Trophoblast cell (in vitro differentiated cells and primary cell): ENCODE measurements around the gene RC3H2.
A peak's percentile ranks its signal among the peaks of the same experiment; 100 is the strongest.
"Not testable (repeated sequence)": the region's sequence is repeated elsewhere in the genome, so short reads cannot be mapped to it uniquely, and the experiment has no call there.

Experiments used
- DNase-seq, 2 donors: peaks; one replicate each; pipeline ENCODE4 v3.0.0-alpha.2; 2016
- H2AFZ ChIP-seq: 2 replicates; pipeline ENCODE4 v1.6.1; 2013; ENCODE audit warnings: low read length, moderate library complexity, mild to moderate bottlenecking; ENCODE audit not compliant: insufficient read depth, poor library complexity
- H2AK5ac ChIP-seq: 2 replicates; pipeline ENCODE4 v1.6.1; 2013; ENCODE audit warnings: mild to moderate bottlenecking, low read length
- H2BK120ac ChIP-seq: 2 replicates; pipeline ENCODE4 v1.6.1; 2013; ENCODE audit warnings: low read length, mild to moderate bottlenecking, moderate library complexity; ENCODE audit not compliant: insufficient read depth, poor library complexity
- H2BK12ac ChIP-seq: 2 replicates; pipeline ENCODE4 v1.6.1; 2013; ENCODE audit warnings: mild to moderate bottlenecking, low read length, moderate library complexity
- H2BK5ac ChIP-seq: 2 replicates; pipeline ENCODE4 v1.6.1; 2013; ENCODE audit warnings: low read length, low read depth, moderate library complexity, mild to moderate bottlenecking; ENCODE audit not compliant: poor library complexity
- H3K14ac ChIP-seq: 2 replicates; pipeline ENCODE4 v1.6.1; 2013; ENCODE audit warnings: mild to moderate bottlenecking, low read length
- H3K18ac ChIP-seq: 2 replicates; pipeline ENCODE4 v1.6.1; 2013; ENCODE audit warnings: mild to moderate bottlenecking, low read length
- H3K23ac ChIP-seq: 2 replicates; pipeline ENCODE4 v1.6.1; 2013; ENCODE audit warnings: low read length
- H3K27ac ChIP-seq: 2 replicates; pipeline ENCODE4 v1.5.1; 2013; ENCODE audit warnings: low read depth, mild to moderate bottlenecking, inconsistent platforms, low read length, moderate library complexity
- H3K27me3 ChIP-seq: 2 replicates; pipeline ENCODE4 v1.6.1; 2013; ENCODE audit warnings: inconsistent platforms, mild to moderate bottlenecking, low read length, moderate library complexity; ENCODE audit not compliant: insufficient read depth
- H3K36me3 ChIP-seq, 2 experiments: 1 replicate in 1 of 2; 2 replicates in 1 of 2; pipeline ENCODE4 v1.6.1; 2013; ENCODE audit warnings: low read length in 2 of 2, mild to moderate bottlenecking in 2 of 2, moderate library complexity in 1 of 2; ENCODE audit not compliant: insufficient read depth in 2 of 2, control insufficient read depth in 1 of 2
- H3K4ac ChIP-seq: 2 replicates; pipeline ENCODE4 v1.6.1; 2013; ENCODE audit warnings: low read depth, mild to moderate bottlenecking, low read length, moderate library complexity
- H3K4me1 ChIP-seq, 2 experiments: 1 replicate in 1 of 2; 2 replicates in 1 of 2; pipeline ENCODE4 v1.6.1; 2013; ENCODE audit warnings: low read length in 2 of 2, mild to moderate bottlenecking in 2 of 2, moderate library complexity in 1 of 2; ENCODE audit not compliant: insufficient read depth in 2 of 2, control insufficient read depth in 1 of 2
- H3K4me2 ChIP-seq: 2 replicates; pipeline ENCODE4 v1.6.1; 2013; ENCODE audit warnings: inconsistent platforms, mild to moderate bottlenecking, low read length, moderate library complexity
- H3K4me3 ChIP-seq: 2 replicates; pipeline ENCODE4 v1.5.1; 2013; ENCODE audit warnings: mild to moderate bottlenecking, low read depth, low read length, inconsistent platforms
- H3K79me1 ChIP-seq: one replicate; pipeline ENCODE4 v1.6.1; 2013; ENCODE audit warnings: low read length
- H3K79me2 ChIP-seq: 2 replicates; pipeline ENCODE4 v1.6.1; 2013; ENCODE audit warnings: low read length, mild to moderate bottlenecking; ENCODE audit not compliant: control insufficient read depth, insufficient read depth, poor library complexity
- H3K9ac ChIP-seq: 2 replicates; pipeline ENCODE4 v1.6.1; 2013; ENCODE audit warnings: mild to moderate bottlenecking, low read length
- H3K9me3 ChIP-seq: 2 replicates; pipeline ENCODE4 v1.6.1; 2013; ENCODE audit warnings: low read depth, mild to moderate bottlenecking, control low read depth, inconsistent platforms, low read length; ENCODE audit not compliant: insufficient read depth
- H4K12ac ChIP-seq: 2 replicates; pipeline ENCODE4 v1.6.1; 2013; ENCODE audit warnings: low read depth, mild to moderate bottlenecking, low read length, moderate library complexity
- H4K8ac ChIP-seq: 2 replicates; pipeline ENCODE4 v1.6.1; 2013; ENCODE audit warnings: low read depth, mild to moderate bottlenecking, low read length, moderate library complexity
- H4K91ac ChIP-seq: one replicate; pipeline ENCODE4 v1.6.1; 2013; ENCODE audit warnings: low read depth, mild to moderate bottlenecking, low read length, moderate library complexity
- WGBS: extraction: QIAGEN DNeasy Blood & Tissue Kit; methylation state at CpG from one replicate; pipeline ENCODE4 v1.1.7; 2013; ENCODE audit warnings: missing lambda C conversion rate; ENCODE audit not compliant: insufficient read length, insufficient coverage; ENCODE audit errors: extremely low coverage; 5-methylcytosine and 5-hydroxymethylcytosine counted together

Gene RC3H2

DNA sequence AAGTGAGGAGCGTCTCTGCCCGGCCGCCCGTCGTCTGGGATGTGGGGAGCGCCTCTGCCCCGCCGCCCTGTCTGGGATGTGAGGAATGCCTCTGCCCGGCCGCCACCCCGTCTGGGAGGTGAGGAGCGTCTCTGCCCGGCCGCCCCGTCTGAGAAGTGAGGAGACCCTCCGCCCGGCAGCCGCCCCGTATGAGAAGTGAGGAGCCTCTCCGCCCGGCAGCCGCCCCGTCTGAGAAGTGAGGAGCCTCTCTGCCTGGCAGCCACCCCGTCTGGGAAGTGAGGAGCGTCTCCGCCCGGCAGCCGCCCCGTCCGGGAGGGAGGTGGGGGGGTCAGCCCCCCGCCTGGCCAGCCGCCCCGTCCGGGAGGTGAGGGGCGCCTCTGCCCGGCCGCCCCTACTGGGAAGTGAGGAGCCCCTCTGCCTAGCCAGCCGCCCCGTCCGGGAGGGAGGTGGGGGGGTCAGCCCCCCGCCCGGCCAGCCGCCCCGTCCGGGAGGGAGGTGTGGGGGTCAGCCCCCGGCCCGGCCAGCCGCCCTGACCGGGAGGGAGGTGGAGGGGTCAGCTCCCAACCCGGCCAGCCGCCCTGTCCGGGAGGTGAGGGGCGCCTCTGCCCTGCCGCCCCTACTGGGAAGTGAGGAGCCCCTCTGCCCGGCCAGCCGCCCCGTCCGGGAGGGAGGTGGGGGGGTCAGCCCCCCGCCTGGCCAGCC lies 52.9 kb downstream of the RC3H2 start:
- H4K8ac ChIP-seq, H3K79me2 ChIP-seq, H4K91ac ChIP-seq, H2BK120ac ChIP-seq, H2AK5ac ChIP-seq, H3K79me1 ChIP-seq, H3K4me2 ChIP-seq, H3K27ac ChIP-seq, H3K14ac ChIP-seq, H3K4me3 ChIP-seq, H3K27me3 ChIP-seq, H3K4me1 ChIP-seq, H2BK5ac ChIP-seq, H3K18ac ChIP-seq, DNase-seq, H3K9me3 ChIP-seq, H2AFZ ChIP-seq, H3K4ac ChIP-seq, H3K9ac ChIP-seq, H4K12ac ChIP-seq, H2BK12ac ChIP-seq, H3K23ac ChIP-seq: not testable (repeated sequence)
- H3K36me3 ChIP-seq: peaks cover 28 to 33% of the 10 kb centered on the region in 2 experiments
- no CpG with 5 or more reads among the region's 59 CpGs for WGBS

DNA sequence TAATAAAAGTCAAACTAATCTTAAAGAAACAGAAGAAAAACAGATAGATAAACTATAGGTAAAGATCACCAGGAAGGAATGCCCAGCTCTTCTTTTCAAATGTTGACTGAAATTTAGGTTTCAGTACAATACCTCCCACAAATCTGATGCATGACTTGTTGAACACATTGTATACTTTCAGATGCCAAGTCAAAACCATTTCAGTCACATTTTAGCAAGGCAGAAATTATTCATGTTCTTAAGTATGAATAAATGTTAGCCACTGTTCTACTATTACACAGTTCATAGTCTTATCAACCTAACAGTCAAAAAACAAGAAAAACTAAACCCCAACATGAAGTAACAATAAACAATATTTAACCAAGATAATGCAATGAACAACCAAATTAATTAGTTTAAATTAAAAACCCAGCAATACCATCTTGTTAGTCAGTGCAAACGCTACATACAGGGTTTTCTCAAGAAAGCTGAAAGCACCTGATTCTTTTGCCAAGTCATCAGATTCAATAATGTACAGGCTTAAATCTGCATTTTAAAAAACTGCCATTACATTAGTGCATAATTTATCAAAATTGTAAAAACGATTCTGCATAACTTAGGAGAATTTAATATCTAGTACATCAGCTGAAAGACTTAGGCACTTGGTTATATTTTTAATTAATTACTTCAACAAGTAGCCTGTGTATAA lies 56.8 kb downstream of the RC3H2 start:
- Histone ChIP-seq H3K4me1 (no peaks in the 10 kb centered on the region), H3K9me3 (no peaks in the 10 kb centered on the region), H2BK120ac (no peak overlapping the region), H3K36me3 (peaks cover 16 to 17% of the 10 kb centered on the region in 2 experiments), H2AK5ac (no peak overlapping the region), H3K4me3 (no peak overlapping the region), H3K9ac (no peak overlapping the region), H2BK12ac (no peak overlapping the region), H3K18ac (no peak overlapping the region), H3K79me2 (no peaks in the 10 kb centered on the region), H3K4ac (no peak overlapping the region), H3K4me2 (no peak overlapping the region), H2BK5ac (no peak overlapping the region), H3K27ac (no peak overlapping the region), H3K27me3 (no peaks in the 10 kb centered on the region), H3K79me1 (no peaks in the 10 kb centered on the region), H4K91ac (no peak overlapping the region), H4K8ac (no peak overlapping the region), H2AFZ (no peak overlapping the region), H3K23ac (no peak overlapping the region), H4K12ac (no peak overlapping the region), H3K14ac (no peak overlapping the region)
- no CpG with 5 or more reads among the region's 2 CpGs for WGBS
- DNase-seq: no peak

DNA sequence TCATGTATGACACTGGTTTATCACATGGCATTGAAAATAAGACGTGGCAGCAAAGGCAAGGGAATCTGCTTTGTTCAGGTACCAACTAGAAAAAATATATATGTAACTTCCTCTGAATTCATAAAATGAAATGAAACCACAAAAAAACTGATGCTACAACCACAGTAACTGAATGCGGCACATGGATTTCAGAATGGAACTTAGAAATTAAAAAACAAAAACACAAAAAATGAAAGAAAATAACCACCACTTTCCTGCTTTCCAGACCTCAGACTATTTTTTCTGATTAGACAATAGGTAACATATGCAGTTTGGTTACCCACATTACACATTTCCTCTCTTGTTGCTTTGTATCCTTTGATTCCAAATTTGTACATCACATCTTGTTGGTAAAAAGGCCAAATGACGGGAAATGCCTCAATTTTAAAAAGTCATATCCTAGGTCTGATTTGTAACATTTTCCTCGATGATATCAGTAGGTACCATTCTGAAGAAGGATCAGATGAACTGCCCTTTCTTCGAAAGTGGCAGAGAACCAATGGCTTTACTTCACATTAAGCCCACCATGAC lies 58.7 kb downstream of the RC3H2 start:
- DNase-seq: no peak
- no peak overlapping the region for H3K9ac ChIP-seq
- no peak overlapping the region for H2BK5ac ChIP-seq
- no peaks in the 10 kb centered on the region for H3K79me1 ChIP-seq
- H4K8ac ChIP-seq: no peak overlapping the region
- H3K14ac ChIP-seq: no peak overlapping the region
- H3K4me3 ChIP-seq: no peak overlapping the region
- no peak overlapping the region for H4K91ac ChIP-seq
- no peak overlapping the region for H2BK12ac ChIP-seq
- no peak overlapping the region for H3K4me2 ChIP-seq
- H3K36me3 ChIP-seq: peaks cover 9 to 12% of the 10 kb centered on the region in 2 experiments
- no peak overlapping the region for H3K23ac ChIP-seq
- no peak overlapping the region for H3K27ac ChIP-seq
- H3K27me3 ChIP-seq: no peaks in the 10 kb centered on the region
- no peak overlapping the region for H4K12ac ChIP-seq
- no peak overlapping the region for H2AFZ ChIP-seq
- no peak overlapping the region for H2AK5ac ChIP-seq
- H3K9me3 ChIP-seq: no peaks in the 10 kb centered on the region
- no peaks in the 10 kb centered on the region for H3K79me2 ChIP-seq
- no peak overlapping the region for H3K18ac ChIP-seq
- no CpG with 5 or more reads among the region's 5 CpGs for WGBS
- H3K4ac ChIP-seq: no peak overlapping the region
- H2BK120ac ChIP-seq: no peak overlapping the region
- no peaks in the 10 kb centered on the region for H3K4me1 ChIP-seq

DNA sequence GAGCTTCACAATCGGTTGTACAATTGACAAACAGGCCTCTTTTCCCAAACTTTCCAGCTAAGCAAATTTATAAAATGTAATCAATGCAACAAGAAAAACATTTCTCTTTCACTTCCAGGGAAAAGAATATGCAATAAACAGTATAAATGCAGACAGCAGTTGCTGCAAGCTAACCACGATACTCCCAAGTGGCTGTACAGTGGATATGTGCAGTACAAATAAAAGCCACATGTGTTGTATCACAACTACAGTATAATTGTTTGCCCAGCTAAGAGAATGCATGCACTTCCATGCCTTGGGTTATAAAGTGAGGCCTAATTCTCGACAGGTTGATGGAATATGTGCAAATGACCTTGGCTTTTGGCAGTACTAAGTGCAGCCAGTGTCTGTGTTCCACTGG lies 60.0 kb downstream of the RC3H2 start:
- Histone ChIP-seq H3K4me2 (no peak overlapping the region), H2BK5ac (no peak overlapping the region), H3K4ac (no peak overlapping the region), H3K79me1 (no peaks in the 10 kb centered on the region), H4K91ac (no peak overlapping the region), H3K14ac (no peak overlapping the region), H4K12ac (no peak overlapping the region), H3K18ac (no peak overlapping the region), H3K4me3 (no peak overlapping the region), H3K4me1 (no peaks in the 10 kb centered on the region), H2AFZ (no peak overlapping the region), H3K79me2 (no peaks in the 10 kb centered on the region), H2BK12ac (no peak overlapping the region), H3K27me3 (no peaks in the 10 kb centered on the region), H2AK5ac (no peak overlapping the region), H3K36me3 (peaks cover 3 to 6% of the 10 kb centered on the region in 2 experiments), H3K9ac (no peak overlapping the region), H3K27ac (no peak overlapping the region), H4K8ac (no peak overlapping the region), H3K23ac (peak overlapping the region; percentile 85), H2BK120ac (no peak overlapping the region), H3K9me3 (no peaks in the 10 kb centered on the region)
- no peak for DNase-seq
- WGBS: no CpG with 5 or more reads among the region's 3 CpGs
